DMS 273 (cell line): ENCODE data around the gene SLCO1A2.
A peak's percentile ranks its signal among the peaks of the same experiment; 100 is the strongest.

Source experiments
- DNase-seq: peaks from one replicate; lab custom pipeline; 2025; ENCODE audit not compliant: unreplicated experiment; lab: John Stamatoyannopoulos, UW

Gene SLCO1A2

DNA sequence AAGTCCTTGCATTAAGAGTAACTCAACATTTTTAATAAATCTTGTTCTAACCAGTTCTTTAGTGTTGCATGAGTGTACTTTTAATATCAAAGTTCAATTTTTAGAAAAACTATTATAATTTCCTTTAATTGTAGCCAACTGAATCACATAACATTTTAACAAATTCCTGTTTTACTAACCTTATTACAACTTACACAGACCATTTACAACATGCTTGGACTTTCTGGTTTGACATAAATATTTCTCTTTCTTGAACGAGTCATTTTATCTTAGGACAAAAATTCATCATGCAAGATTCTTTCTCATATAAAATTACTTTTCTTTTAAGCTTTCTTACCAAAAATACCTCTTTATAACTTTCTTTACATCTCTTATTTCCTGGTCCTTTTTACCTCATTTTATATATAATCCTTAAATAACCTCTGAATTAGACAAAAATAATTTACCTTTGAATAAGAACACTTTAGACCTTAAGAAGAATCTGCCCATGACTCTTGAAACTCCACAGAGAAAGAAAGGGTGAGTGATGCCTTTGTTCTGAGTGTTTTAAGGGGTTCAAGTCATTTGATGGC, 3.9 kb downstream of the SLCO1A2 start:
- peak; percentile 9 for DNase-seq

DNA sequence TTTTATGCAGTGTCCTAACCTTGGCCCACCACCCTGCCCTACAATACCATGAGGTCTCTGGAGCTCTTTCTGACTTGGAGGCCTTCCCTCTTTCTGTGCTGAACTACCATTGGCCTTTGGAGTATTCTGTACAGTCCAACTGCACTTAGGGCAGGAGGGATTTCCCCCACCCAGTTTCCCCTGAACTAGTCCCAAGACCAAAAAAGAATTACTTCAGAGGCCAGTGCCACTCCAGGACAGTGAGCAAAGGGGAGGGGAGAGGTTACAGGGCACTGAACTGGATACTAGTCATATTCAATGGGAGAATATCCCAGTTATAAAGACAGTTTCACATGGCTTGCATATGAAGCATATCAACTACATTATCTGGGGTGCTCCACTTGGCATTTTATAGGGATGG, 6.1 kb downstream of the SLCO1A2 start:
- DNase-seq = no peak

DNA sequence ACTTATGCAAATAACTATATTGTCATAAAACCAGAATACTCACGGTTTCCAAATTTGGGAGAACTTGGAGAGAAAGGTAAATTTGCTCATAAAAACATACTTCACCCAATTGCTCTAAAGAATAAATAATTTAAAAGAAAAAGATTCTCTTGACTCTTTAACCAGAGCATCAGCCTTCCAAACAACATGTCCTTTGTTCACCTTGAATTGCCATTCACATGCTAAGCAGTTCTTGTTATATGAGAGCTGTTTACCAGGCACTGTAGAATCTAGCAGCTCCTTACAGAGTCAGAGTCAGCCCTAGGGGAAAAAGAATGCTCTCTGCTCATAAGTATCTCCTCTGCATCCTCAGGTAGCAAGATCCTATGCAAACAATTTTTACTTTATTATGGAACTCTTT, 10.2 kb downstream of the SLCO1A2 start:
- DNase-seq = no peak

DNA sequence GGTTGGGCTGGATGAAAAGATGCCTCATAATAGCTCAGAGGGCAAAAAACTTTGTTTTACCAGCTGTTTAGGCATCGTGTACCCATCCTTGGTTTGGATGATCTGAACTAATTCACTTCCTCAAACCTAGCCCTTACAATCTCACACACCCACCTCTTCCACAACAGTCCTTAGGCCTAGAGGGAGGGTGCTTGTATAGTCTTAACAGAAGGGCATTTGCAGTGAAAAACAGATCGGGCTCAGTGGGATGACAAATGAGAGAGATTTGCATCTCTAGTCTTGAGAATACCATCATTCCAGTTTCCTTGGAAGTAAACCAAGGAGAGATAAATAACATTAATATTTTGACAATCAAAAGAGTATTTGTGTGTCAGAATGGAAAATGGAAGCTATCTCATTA, 11.0 kb downstream of the SLCO1A2 start:
- DNase-seq = no peak

DNA sequence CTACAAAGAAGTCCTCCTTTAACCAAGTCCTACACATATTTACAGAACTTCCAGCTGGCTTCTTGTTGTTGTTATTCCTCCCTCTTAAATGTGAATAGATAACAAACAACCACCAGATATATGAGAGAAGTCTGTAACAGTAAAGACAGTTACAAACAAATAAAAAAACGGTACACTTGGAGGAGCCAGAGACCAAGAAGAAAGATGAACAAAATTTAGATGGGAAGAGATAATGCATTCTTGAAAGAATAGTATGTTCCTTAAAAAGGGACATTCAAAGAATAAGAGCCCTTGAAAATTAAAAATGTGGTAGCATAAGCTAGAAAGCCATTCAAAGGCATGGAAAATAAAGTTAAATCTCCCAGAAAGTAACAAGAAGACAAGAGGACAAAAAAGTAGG, 25.9 kb downstream of the SLCO1A2 start:
- no peak for DNase-seq

DNA sequence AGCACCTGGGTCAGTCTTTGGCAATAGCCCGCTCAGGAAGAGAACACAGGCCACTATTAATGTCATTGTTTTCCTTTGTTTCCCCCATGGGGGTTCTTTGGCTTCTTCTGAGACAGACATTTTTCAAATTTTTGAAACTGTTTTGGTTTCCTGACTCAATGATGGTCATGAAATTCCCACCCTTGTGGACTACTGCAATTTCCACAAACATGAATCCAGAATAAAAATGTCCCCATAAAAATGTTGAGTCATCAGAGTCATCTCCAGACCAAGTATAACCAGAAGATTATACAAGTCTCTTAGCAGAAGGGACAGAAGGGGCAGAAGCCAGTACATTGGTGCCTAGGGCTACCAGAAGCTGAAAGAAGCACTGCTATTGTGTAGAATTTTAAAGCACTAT, 29.1 kb downstream of the SLCO1A2 start:
- no peak for DNase-seq

DNA sequence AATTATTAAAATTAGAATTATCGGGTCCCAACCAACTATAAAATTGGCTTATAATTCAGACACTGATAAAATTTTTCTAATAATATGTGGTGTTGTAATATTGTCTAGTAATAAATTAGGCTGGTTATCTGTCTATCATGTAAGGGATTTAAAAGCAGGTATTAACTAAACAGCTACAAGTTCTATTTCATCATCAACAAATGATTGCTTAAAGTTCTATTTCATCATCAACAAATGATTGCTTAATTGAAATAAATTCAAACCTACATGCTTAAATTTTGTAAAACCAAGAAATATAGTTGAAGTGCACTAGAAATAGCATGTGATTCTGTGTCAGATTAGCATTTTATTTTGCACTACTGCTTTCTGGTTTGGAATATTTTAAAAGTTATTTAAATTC, 34.1 kb downstream of the SLCO1A2 start:
- no peak for DNase-seq

DNA sequence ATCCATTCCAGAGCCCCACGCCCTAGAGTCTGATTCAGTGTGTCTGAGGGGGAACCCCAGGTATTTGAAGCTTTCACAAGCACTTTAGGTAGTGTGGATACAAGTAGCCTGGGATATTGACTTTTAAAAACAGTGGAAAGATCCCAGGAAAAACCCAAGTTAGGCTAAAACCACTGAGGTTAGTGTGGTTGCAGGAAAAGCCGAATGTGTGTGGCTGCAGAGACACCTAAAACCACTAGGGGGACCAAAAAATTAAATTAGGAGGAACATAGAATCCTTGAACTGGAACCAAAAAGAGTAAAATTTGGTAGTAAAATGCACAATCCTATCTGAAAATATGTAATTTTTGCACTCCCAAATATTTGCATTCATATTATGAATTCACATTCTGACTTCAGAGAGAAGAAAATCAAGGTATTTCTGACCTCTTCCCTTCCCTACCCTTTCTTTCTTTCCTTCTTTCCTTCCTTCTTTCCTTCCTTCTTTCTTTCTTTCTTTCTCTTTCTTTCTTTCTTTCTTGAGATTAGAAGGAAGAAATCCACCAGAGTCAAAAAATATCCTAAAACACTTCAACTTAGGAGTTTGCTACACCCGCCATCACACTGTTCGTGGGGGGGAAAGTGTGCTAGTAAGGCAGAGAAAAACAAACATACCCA, 37.8 kb downstream of the SLCO1A2 start:
- DNase-seq = peak; percentile 15

DNA sequence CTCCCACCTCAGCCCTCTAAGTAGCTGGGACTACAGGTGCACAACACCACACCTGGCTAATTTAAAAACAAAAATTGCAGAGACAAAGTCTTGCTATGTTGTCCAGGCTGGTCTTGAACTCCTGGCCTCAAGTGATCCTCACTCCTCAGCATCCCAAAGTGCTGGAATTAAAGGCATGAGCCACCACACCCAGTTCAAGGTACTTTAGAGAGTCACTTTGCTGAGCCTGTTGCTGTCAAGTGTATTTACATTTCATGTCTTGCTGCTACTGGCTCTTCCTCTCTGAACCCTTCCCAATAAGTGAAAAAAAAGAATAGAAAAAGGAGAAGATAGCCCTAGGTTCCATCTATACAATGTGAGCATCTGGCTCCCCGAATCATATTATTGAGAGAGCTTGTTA, 38.4 kb downstream of the SLCO1A2 start:
- no peak for DNase-seq

DNA sequence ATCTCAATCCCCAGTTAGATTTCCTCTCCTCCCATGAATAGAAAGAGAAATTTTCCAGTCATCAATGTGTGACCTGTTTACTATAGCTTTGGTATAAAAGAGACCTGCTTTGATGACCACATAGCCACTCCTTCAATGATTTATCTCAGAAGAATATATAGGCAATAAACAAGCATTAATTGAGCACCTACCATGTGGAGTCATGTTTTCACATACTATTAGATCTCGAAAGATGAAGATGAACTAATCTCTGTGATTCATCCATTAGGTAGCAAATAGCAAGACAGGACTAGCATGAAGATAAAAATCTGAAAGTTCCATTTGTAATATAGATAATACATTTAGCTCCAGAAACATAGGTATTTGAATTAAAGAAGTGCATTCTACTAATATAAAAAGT, 40.5 kb downstream of the SLCO1A2 start:
- no peak for DNase-seq

DNA sequence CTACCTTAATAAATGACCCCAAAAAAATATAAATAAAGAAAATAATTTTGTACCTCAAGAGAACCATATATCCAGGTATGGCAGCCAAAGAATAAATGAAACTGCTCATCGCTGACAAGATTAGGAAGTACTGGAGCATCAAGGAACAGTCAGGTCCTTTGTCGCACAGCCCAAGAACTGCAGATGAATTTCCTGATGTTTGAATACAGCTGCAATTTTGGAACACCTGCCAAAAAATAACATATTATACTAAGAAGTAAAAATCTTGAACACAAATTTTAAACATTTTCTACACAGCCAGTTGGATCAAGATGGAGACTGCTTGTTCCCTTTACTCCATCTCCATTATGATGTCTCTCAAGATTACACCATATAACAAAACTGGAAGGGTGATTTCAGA, 42.6 kb downstream of the SLCO1A2 start:
- no peak for DNase-seq

DNA sequence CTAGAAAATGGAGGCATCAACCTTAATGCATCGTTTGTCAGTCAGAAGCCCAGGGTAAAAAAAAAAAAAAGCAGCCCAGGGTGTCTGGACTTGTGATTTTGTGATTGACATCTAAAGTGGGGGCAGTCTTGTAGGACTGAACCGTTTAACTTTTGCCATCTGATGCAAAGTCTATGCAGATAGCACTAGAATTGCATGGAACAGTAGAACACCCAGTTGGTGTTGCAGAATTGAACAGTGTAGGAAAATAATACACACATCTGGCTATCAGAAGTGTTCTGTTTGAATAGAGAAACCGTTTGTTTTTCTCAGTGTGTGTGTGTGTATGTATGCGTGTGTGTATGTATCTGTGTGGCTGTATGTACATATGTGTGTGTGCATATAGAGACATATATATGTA, 45.0 kb downstream of the SLCO1A2 start:
- DNase-seq = no peak

DNA sequence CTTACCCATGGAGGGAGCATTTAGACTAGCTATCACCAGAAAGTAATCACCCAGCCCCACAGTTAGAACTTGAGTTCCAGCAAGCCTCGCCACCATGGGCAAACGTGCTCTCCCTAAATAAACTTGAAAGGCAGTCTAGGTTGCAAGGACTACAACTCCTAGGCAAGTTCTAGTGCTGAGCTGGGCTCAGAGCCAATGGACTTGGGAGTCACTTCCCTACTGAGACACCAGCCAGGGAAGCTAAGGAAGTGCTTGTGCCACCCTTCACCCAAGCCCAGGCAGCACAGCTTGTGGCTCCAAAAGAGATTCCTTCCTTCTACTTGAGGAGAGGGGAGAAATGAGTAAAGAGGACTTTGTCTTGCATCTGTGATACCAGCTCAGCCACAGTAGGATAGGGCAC, 57.9 kb downstream of the SLCO1A2 start:
- no peak for DNase-seq

DNA sequence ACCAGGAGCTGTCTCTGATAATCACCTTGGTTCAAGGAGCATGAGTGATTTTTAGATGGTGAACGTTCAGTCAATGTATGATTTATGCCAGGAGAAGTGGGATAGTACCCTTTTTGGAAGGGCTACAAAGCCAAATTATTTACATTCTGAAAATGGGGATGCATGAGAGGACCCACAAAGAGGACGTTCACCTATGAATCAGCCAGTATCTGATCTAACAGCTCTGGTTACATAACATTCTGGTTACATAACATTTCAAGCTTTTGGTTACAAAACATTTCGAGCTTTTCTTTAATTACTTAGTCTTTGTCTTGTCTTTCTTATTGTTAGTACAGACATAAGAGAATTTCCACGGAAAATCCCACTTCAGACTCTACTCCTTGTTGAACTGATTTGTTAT, 68.8 kb downstream of the SLCO1A2 start:
- no peak for DNase-seq

DNA sequence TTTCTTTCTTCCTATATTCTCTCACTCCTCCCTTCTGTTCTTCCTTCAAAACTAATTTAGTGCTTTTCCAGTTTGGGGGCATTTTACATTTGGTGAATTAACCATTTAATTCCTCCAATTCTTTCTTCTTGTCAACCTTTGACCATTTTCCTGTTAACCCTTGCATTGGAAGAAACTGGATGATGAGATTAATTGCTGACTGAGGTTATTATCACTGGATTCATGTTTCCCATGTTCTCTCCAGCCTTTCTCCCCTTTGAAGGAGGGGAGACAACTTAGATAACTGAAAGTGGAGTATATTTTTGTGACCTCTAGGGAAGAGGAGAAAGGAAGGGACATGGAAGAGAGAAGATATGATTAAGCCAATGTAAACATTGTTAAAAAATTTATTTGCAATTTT, 70.5 kb downstream of the SLCO1A2 start:
- no peak for DNase-seq

DNA sequence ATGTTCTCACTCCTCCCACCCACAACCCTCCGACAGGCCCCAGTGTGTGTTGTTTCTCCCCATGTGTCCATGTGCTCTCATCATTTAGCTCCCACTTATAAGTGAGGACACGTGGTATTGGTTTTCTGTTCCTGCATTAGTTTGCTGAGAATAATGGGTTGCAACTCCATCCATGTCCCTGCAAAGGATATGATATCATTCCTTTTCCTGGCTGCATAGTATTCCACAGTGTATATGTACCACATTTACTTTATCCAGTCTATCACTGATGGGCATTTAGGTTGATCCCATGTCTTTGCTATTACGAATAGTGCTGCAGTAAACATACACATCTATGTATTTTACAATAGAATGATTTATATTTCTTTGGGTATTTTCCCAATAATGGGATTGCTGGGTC, 77.5 kb downstream of the SLCO1A2 start:
- no peak for DNase-seq

DNA sequence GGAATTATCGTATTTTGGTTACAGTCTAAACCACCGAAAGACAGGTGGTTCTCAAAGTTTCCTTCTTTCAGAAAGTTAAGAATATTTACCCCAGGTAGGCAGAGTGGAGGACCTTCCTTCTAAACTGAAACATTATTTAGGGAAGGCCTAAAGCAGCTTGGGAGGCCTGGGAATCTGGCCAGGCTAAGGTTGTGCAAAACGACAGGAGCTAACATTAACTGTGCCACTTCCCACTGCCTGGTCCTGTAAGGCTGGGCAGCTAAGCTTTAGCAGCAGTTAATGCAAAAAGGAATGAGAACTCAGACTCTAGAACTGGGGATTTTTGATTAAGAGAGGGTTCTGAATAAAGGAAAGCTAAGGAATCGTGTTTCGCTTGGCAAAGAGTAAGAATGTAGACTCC, 82.6 kb downstream of the SLCO1A2 start:
- DNase-seq = no peak

DNA sequence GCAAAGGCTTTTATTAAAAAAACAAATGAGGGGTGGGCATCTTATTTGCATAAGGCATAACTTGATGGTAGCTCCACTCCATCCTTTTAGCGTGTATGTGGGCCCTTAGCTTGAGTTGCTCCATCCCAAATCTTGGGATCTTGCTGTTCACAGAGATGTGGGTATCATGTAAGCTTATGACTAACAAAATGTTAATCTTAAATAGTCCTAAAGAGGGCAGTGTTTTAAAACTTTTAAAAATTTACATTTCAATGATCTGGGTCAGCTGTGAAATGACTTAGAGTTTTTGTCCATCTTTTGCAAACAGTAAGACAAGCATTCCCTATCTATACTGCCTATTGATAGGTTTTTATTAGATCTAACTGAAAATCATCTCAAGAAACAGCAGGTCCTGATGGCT, 86.0 kb downstream of the SLCO1A2 start:
- peak; percentile 11 for DNase-seq

DNA sequence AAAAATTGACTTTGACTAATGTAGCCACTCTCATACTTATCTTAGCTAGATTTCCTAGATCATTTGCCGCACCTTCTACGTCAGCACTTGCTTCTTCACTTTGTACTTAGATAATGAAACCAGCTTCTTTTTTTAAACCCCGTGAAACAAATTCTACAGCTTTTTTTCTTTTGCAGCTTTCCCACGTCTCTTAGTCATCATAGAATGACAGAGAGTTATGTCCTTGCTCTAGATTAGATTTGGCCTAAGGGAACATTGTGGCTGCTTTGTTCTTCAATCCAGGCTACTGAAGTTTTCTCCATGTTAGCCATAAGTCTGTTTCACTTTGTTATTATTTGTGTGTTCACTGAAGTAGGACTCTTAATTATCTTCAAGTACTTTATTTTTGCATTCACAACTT, 94.9 kb downstream of the SLCO1A2 start:
- DNase-seq = no peak

DNA sequence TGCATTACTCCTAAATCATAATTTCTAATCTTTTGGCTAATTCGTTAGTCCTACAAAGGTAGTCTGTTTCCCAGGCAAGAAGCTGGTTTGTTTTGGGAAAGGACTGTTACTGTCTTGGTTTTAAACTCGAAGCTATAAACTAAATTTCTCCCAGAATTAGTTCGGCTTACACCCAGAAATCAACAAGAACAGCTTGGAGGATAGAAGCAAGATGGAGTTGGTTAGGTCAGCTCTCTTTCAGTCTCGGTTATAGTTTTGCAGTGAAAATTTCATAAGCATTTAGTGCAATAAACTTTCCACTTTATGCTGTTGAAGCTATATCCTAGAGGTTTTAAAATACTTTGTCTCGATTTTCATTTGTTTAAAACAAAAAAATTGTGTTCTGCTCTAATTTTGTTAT, 100.3 kb downstream of the SLCO1A2 start:
- DNase-seq = no peak

DNA sequence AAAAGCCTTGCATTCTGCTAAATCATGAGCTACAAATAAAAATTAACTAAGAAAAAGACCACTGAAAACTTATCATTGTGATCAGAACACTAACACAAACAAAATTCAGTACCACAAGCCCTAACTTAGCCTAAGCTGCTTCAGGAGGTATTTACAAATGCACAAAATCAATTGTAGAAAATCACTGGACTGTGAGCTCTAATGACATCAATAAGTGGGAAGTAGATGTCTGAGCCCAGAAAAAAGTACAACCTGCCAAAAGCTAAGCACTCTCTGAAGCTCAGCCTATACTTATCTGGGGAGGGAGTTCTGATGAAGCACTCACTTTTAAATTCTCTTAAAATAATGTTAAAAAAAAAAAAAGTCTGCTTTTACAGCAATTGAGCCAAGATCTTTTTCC, 110.8 kb downstream of the SLCO1A2 start:
- no peak for DNase-seq

DNA sequence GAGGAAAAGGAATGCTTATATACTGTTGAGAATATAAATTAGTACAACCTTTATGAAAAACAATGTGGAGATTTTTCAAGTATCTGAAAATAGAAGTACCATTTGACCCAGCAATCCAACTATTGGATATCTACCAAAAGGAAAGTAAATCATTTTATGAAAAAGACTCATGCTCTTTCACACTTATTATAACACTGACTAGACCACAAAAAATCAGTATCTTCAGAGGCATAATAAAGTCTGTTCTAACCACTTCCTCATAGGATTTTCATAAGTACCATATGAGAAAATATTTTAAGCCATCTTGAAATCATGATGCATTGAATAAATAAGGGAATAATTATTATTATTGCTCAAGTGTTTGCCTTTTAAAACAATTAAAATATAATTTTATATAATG, 112.9 kb downstream of the SLCO1A2 start:
- no peak for DNase-seq

DNA sequence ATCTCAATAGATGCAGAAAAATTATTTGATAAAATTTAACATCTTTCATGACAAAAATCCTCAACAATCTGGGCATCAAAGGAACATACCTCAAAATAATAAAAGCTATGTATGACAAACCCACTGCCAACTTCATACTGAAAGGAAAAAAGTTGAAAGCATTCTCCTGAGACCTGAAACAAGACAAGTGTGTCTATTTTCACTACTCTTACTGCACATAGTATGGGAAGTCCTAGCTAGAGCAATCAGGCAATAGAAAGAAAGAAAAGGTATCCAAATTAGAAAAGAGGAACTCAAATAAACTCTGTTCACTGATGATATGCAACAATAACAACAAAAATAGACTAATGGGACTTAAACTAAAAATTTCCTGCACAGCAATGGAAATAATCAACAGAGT, 113.6 kb downstream of the SLCO1A2 start:
- no peak for DNase-seq
